Astrocyte (in vitro differentiated cells and primary cell): ENCODE data around the gene APP.

Source experiments
- CTCF ChIP-seq: IDR thresholded peaks from 2 replicates; pipeline ENCODE4 v1.5.1; 2011; ENCODE audit warnings: low read depth, mild to moderate bottlenecking, inconsistent platforms, low read length, moderate library complexity; ENCODE audit not compliant: insufficient read depth
- EZH2 ChIP-seq: IDR thresholded peaks from 2 replicates; pipeline ENCODE4 v1.6.1; 2012; ENCODE audit warnings: mild to moderate bottlenecking, low read length, inconsistent platforms; ENCODE audit not compliant: insufficient read depth

GRCh38 chr21:26100573-26100972, 70.0 kb downstream of the APP start:
- TF ChIP-seq CTCF (no peak), EZH2 (no peak)
